C4-2B (cell line): ENCODE data around the gene SOX12.

Experiments
- ZFX ChIP-seq: fragments of 450-650 bp; IDR thresholded peaks from 2 replicates; pipeline ENCODE4 v1.6.1; 2017
- TF ChIP-seq, protein P1 (sequence below): fragments of 450-650 bp; conservative IDR thresholded peaks from 2 replicates; pipeline ENCODE4 v1.5.1; 2017; ENCODE audit warnings: mild to moderate bottlenecking

DNA sequence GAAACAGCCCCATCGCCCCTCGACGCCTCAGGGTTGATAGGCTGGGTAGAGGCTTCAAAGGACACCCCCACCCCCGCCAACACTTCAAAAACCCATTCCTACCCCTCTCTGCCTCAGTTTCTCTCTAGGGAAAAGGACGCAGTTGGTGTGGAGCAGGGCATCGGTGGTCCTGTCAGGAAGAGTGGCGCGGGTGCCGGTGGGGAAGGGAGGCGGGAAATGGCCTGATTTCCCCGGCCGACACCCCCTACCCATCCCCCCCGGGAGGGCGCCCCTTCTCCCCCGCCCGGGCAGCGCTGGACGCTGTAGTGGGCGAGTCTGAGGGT is 21.9 kb downstream of the SOX12 start:
- TF ChIP-seq, protein P1, sequence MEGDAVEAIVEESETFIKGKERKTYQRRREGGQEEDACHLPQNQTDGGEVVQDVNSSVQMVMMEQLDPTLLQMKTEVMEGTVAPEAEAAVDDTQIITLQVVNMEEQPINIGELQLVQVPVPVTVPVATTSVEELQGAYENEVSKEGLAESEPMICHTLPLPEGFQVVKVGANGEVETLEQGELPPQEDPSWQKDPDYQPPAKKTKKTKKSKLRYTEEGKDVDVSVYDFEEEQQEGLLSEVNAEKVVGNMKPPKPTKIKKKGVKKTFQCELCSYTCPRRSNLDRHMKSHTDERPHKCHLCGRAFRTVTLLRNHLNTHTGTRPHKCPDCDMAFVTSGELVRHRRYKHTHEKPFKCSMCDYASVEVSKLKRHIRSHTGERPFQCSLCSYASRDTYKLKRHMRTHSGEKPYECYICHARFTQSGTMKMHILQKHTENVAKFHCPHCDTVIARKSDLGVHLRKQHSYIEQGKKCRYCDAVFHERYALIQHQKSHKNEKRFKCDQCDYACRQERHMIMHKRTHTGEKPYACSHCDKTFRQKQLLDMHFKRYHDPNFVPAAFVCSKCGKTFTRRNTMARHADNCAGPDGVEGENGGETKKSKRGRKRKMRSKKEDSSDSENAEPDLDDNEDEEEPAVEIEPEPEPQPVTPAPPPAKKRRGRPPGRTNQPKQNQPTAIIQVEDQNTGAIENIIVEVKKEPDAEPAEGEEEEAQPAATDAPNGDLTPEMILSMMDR, result no peak
- TF ChIP-seq ZFX, result no peak
